Dermis microvascular lymphatic vessel endothelial cell (primary cell): Measurements from ENCODE around the gene BAD. TPM values are rescaled to one million over a fixed set of nuclear protein-coding genes. Genes with fewer than 3 reads are reported as not detected.
A peak's percentile ranks its signal among the peaks of the same experiment; 100 is the strongest.

Experiments
- DNase-seq, 2 donors: peaks; one replicate each; pipeline versions ENCODE4 v3.0.0 to v3.0.0-alpha.2; 2010; ENCODE audit warnings: low read depth in 2 of 2
- total RNA-seq: library from RNA; depleted of rRNA; stranded (reverse); fragments of >200 nt; gene quantifications from 2 replicates; pipeline ENCODE4 v1.2.1, GENCODE V29; 2014

BAD gene
- total RNA-seq, 1 donor from 2014 or later = 65.7 TPM

DNA sequence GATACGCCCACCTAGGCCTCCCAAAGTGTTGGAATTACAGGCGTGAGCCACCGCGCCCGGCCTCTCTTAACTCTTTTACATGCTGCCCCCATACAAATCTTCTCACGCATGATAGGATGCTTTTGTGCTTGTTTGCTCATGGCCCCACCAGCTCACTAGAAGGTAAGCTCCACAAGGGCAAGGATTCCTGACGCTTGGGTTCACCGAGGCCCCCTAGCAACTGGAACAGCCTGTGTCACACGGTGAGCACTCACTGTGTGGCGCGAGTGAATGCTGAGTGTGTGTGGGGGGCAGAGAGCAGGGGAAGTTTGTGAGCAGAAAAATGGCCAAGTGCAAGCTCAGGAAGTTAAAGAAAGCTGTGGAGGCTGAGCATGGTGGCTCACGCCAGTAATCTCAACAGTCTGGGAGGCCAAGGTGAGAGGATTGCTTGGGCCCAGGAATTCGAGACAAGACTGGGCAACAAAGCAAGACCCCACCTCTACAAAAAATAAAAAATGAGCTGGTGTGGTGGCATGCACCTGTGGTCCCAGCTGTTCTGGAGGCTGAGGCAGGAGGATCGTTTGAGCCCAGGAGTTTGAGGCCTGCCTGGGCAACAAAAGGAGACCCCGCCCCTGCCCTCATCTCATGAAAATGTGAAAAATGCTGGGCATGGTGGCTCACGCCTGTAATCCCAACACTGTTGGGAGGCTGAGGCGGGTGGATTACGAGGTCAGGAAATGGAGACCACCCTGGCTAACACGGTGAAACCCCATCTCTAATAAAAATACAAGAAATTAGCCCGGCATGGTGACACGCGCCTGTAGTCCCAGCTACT, 2.3 kb downstream of the BAD start:
- no peak for DNase-seq

GRCh38 chr11:64278576-64279190, 5.8 kb downstream of the BAD start:
- no peak for DNase-seq

GRCh38 chr11:64276653-64277431, 7.6 kb downstream of the BAD start:
- no peak for DNase-seq

- DNase-seq = no peak
Measured at GRCh38 chr11:64275841-64276240, 8.6 kb downstream of the BAD start.

- no peak for DNase-seq
Measured at GRCh38 chr11:64275031-64275800, 9.2 kb downstream of the BAD start.

DNA sequence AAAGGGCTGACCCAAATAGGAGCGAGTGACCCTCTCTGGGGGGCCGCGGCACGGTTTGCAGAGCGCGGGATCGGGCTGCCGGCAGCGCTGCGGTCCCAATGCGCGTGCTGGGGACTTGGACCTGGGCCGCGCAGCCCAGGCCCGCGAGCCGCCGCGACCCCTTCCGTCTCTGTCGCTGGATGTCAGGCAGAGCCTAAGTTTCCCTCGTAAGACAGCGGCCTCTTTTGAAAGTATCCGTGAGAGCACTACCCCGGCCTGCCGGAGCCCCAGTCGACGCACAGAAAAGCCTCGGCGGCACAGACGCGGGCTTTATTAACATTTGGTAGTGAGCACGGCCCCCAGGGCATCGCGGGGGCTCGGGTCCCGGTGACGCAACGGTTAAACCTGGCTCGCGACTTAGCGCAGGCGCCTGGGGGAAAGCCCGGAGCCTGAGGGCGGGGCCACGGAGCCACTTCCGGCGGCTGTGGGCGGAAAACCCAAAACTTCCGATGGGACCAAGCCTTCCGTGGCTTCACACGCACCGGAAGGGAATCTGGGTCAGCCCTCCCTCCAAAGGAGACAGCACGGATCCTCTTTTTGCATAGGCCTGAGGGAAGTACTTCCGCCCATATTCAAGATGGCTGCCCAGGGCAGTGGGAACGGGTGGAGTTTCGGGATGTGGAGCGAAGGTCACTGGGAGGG, 14.8 kb downstream of the BAD start:
- DNase-seq = peak; percentile 100

DNA sequence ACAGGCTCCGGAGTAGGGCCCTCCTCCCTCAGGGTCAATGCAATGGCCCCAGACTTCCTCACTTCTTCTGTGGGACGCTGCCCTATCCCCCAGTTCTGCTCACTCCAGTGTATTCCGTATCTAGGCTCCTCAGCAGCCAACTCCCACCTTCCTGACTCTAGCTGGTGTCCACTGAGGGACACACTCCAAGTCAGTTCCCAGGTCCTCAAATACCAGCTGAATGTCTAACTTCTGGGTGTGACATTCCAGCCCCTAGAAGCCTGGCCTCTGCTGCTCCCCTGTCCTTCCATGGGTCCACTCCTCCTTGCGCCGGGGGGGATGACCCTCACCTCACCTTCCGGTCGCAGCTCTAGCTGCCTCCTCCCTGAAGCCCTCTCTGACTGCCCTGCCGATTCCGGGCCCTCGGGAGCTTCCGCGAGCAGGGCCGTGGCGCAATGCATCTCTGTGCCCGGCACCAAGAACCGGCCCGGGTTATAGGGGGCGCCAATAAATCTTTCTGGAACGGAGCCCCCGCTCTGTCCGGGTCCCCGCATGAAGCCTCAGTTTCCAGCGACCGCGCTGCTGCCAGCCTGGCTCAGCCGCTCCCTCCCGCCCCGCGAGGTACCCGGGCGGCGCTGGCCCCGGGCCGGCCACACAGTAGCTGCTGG, 15.4 kb downstream of the BAD start:
- peak in 1 of 2 donors; percentile 47 for DNase-seq

DNA sequence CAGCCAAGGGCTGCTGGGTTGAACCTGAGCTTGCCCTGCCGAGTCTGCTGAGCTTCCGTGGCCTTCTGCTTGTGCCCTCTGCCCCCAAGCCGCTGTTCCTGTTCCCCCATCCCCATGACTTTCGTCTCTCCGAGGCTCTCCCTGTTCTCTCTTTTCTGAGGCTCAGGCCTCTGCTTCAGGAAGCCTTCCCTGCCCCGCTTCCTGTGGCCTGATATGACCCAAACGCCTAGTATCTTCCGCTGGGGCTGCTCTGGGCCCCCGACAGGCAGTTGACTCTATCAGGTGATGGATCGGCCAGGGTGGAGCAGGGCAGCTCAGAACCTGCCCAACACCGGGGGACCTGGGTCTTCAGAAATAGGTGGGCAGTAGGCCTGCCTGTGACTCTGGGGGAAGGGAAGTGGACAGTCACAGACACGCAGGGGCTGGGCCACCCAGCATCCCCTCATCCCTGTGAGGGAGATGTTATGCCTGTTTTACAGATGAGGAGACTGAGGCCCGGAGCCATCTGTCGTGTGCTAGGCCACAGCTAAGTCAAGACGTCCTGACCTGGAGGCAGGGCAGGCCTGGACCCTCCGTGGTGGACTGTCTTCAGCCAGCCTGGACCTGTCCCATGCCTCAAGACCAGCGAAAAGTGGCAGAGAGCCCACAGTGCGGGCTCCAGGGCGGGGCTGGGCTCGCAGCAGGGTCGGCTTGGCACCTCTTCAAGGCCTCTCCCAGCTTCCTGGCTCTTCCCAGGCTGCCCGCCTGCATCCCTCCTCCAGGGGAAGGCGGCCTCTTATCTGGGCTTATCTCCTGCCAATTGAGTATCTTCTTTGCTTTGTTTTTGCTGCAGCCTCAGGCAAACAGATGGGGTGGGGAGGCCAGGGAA, 16.2 kb downstream of the BAD start:
- DNase-seq = peak in 1 of 2 donors; percentile 68

- DNase-seq = no peak
Measured at GRCh38 chr11:64267207-64267945, 17.1 kb downstream of the BAD start.

DNA sequence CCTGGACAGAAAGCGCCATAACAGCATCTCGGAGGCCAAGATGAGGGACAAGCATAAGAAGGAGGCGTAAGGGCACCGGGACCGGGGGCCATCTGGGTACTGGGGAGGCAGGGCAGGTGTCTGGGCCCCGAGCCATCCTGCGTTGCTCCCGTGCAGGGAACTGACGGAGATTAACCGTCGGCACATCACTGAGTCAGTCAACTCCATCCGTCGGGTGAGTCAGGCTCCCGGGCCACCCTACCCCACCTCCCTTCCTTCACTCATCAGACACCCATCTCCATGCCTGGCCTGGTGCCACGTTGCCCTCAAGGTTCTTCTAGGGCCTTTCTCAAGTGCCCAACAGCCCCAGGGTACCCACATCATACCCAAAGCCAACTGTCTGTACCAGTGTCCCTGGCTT, 18.1 kb downstream of the BAD start:
- peak in 1 of 2 donors; percentile 34 for DNase-seq

DNA sequence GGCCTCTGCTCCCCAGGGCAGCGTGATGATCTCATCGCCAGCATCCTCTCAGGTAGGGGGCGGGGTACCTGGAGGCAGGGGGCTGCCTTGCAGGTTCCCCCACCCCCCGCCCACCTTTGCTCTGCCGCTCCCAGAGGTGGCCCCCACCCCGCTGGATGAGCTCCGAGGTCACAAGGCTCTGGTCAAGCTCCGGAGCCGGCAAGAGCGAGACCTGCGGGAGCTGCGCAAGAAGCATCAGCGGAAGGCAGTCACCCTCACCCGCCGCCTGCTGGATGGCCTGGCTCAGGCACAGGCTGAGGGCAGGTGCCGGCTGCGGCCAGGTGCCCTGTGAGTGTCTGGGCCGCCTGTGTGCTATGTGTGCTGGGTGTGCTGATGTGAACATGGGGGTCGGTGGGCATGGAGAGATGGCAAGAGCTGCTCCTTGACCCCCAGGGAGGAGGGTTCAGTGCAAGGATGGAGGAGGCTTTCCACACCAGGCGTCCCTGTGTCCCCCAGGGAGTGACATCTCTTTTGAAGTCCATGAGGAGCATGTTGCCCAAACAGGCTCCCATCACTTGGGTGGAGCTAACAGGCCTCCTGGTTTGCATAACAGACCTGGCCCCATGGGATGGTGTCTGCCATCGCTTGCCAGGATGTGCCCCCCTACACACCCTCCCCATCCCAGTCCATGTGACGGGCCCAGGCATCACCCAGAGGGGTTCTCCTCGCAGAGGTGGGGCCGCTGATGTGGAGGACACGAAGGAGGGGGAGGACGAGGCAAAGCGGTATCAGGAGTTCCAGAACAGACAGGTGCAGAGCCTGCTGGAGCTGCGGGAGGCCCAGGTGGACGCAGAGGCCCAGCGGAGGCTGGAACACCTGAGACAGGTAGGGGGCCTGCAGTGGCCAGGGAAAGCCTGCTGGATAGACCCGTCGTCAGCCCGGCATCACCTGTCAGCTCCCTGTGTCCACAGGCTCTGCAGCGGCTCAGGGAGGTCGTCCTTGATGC, 19.0 kb downstream of the BAD start:
- DNase-seq = no peak

- DNase-seq = no peak
Measured at GRCh38 chr11:64264371-64264852, 20.1 kb downstream of the BAD start.

DNA sequence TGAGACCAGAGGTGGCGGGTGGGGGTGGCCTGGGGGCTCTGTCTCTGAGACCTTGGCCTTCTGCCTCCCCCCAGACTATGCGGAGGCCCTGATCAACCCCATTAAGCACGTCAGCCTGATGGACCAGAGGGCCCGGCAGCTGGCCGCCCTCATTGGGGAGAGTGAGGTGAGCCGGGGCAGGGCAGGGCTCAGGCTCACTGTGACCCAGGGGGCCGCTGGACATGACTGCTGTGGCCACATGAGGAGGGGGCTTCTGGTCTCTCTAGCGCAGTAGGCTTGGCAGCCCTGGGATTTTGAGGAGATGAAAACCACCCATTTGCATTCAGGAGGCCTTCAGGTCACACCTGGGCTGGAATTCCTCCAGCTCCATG, 20.5 kb downstream of the BAD start:
- DNase-seq = no peak

DNA sequence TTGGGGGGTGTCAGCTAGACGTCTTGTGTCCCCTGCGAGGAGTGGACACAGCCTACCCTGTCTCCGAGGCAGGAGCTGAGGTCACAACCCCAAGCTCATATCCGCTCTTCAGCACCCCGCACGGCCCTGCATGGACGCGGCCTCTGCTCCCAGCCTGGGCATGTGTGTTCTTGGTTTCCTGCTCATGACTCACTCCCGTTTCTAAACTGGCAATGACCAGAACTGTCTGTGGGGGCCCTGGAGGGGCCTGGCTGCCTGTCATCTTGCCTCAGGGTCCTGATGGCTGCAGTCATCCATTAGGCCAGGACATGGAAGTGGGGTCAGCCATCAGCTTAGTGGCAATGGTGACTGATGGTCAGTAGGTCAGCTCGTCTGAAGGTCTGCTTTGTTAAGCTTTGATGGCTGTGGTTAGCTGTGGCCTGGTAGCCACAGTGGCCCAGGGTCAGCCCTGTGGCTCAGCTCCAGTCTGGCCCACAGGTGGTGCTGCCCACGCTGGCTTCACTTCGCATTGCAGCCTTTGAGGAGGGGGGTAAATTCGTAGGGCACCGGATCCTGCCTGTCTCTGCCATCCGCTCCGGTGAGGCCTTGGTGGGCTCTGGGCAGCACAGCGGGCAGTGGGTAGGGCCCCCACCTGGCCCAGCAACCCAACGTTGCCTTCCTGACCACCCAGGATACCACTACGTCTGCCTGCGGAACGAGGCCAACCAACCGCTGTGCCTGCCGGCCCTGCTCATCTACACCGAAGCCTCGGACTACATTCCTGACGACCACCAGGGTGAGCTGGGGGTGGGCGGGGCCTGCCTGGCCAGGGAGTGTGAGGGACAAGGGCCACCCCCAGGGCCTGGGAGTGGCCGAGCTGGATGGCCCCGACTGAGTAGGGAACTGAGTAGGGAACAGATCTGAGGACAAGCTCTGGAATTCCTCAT, 21.2 kb downstream of the BAD start:
- DNase-seq = peak in 1 of 2 donors; percentile 88

- no peak for DNase-seq
Measured at GRCh38 chr11:64262271-64263002, 22.0 kb downstream of the BAD start.
